IPS DF 6.9 (cell line): ENCODE data around the gene GOLGA6B.
"Not testable (repeated sequence)": the region's sequence is repeated elsewhere in the genome, so short reads cannot be mapped to it uniquely, and the experiment has no call there.

ENCODE experiments used
- DNase-seq: peaks from one replicate; pipeline ENCODE4 v3.0.0-alpha.2; 2013; ENCODE audit warnings: low read depth, low spot score
- H3K27ac ChIP-seq: one replicate; pipeline ENCODE4 v1.5.1; 2013; ENCODE audit warnings: low read length, control low read depth
- H3K27me3 ChIP-seq: 2 replicates; pipeline ENCODE4 v1.6.1; 2013; ENCODE audit warnings: mild to moderate bottlenecking, low read length; ENCODE audit not compliant: control insufficient read depth, insufficient read depth
- H3K36me3 ChIP-seq: 2 replicates; pipeline ENCODE4 v1.6.1; 2013; ENCODE audit warnings: low read length; ENCODE audit not compliant: control insufficient read depth, insufficient read depth
- H3K4me1 ChIP-seq: 2 replicates; pipeline ENCODE4 v1.6.1; 2013; ENCODE audit warnings: low read length; ENCODE audit not compliant: control insufficient read depth, insufficient read depth
- H3K4me3 ChIP-seq: 2 replicates; pipeline ENCODE4 v1.5.1; 2013; ENCODE audit warnings: mild to moderate bottlenecking, low read length
- H3K9me3 ChIP-seq: 2 replicates; pipeline ENCODE4 v1.6.1; 2013; ENCODE audit warnings: low read length, inconsistent platforms; ENCODE audit not compliant: control insufficient read depth, insufficient read depth
- WGBS: extraction: QIAGEN DNeasy Blood & Tissue Kit; methylation state at CpG from one replicate; pipeline ENCODE4 v1.1.7; 2013; ENCODE audit warnings: mixed read lengths, missing lambda C conversion rate; ENCODE audit not compliant: insufficient read length, insufficient coverage; 5-methylcytosine and 5-hydroxymethylcytosine counted together

GOLGA6B gene

DNA sequence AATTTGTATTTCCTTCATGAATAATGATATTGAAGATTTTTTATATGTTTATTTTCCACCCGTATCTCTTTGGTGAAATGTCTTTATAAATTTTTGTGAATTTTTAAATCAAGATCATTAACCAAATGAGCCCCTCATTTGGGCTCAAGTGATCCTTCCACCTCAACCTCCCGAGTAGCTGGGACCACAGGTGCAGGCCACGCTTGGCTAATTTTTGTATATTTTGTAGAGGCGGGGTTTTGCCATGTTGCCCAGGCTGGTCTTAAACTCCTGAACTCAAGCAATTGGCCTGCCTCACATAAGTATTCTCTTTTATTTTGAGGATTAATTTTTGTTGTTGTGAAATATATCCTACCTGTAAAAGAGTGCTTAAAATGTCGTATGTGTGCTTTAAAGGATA lies 36.4 kb downstream of the GOLGA6B start:
- Histone ChIP-seq H3K4me3 (no peak overlapping the region), H3K4me1 (no peaks in the 10 kb centered on the region), H3K36me3 (no peaks in the 10 kb centered on the region), H3K9me3 (no peaks in the 10 kb centered on the region), H3K27me3 (no peaks in the 10 kb centered on the region), H3K27ac (no peak overlapping the region)
- no peak for DNase-seq
- no CpG with 5 or more reads among the region's 5 CpGs for WGBS

DNA sequence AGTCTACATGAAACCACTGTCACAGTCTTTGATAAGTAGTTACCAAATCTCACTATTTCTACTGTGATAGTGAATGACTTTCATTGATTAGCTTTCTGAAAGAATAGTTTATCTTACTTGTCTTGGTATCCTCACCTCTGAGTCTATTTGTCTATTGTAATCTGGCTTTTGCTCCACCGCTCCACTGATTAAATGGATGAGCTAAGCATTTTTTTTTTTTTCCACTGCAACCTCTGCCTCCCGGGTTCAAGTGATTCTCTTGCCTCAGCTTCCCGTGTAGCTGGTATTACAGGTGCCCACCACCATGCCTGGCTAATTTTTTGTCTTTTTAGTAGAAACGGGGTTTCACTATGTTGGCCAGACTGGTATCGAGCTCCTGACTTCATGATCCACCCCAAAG lies 44.4 kb downstream of the GOLGA6B start:
- Histone ChIP-seq H3K27ac (no peak overlapping the region), H3K36me3 (no peaks in the 10 kb centered on the region), H3K4me1 (no peaks in the 10 kb centered on the region), H3K9me3 (no peaks in the 10 kb centered on the region), H3K27me3 (no peaks in the 10 kb centered on the region), H3K4me3 (no peak overlapping the region)
- no peak for DNase-seq
- WGBS, result no CpG with 5 or more reads among the region's 5 CpGs

DNA sequence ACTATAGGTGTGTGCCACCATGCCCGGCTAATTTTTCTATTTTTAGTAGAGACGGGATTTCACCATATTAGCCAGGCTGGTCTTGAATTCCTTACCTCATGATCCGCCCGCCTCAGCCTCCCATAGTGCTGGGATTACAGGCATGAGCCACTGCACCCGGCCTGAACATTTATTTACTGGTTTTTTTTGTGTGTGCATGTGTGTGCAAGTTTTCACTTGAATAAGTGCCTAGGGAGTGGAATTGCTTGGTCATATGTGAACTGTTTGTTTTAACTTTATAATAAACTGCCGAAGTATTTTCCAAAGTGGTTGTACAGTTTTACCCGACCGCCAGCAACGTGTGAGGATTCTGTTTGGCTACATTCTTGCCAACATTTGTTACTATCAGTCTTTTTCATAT lies 45.6 kb downstream of the GOLGA6B start:
- WGBS, result no CpG with 5 or more reads among the region's 9 CpGs
- no peaks in the 10 kb centered on the region for H3K9me3 ChIP-seq

GRCh38 chr15:72706266-72706665 lies 51.8 kb downstream of the GOLGA6B start:
- Histone ChIP-seq H3K4me3 (no peak overlapping the region), H3K9me3 (no peaks in the 10 kb centered on the region), H3K27me3 (no peaks in the 10 kb centered on the region), H3K27ac (no peak overlapping the region), H3K4me1 (no peaks in the 10 kb centered on the region), H3K36me3 (no peaks in the 10 kb centered on the region)
- no peak for DNase-seq
- no CpG with 5 or more reads among the region's 11 CpGs for WGBS

More for the DNA sequence above, 45.6 kb downstream of the GOLGA6B start:
- Histone ChIP-seq H3K27me3 (no peaks in the 10 kb centered on the region), H3K27ac (no peak overlapping the region), H3K4me3 (no peak overlapping the region), H3K4me1 (no peaks in the 10 kb centered on the region), H3K36me3 (no peaks in the 10 kb centered on the region)
- no peak for DNase-seq

- not testable (repeated sequence) for H3K36me3 ChIP-seq, H3K9me3 ChIP-seq, H3K4me1 ChIP-seq, H3K4me3 ChIP-seq, DNase-seq, H3K27ac ChIP-seq, H3K27me3 ChIP-seq
- WGBS, result no CpG with 5 or more reads among the region's 8 CpGs
Observed at GRCh38 chr15:72708551-72709303, 54.2 kb downstream of the GOLGA6B start.
